ENCODE results near the gene NCKAP5. TPM values are rescaled to one million over a fixed set of nuclear protein-coding genes. Genes with fewer than 3 reads are reported as not detected.

Gene NCKAP5
- total RNA-seq (not detected in 2 replicates), polyA plus RNA-seq (not detected in 2 replicates), polyA minus RNA-seq (0.14 and 0.26 TPM in 2 replicates)
- 0.19 TPM for total RNA-seq (2013)

DNA sequence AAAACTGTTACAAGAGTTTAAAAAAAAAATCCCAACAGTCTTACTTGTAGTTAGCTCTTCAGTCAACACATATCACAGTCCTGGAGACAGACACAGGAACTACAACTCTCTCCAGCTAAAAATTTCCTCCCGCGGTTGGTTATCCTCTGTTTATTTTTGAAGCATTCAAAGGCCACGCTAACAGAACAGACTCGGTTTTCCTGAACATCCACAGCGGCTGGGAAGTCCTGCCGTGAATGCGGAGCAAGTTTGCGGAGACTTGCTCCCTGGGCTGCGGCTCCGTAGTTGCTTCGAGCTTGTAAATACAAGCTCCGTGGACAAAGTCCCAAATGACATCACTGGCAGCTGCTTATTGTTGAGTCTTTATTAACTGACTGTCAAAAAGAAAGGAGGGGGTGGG lies at the start of gene NCKAP5:
Gene NCKAP5, minus strand, starts transcription at position 292 of the 400 bp plus-strand sequence. CDS start 50,937 bp downstream, outside the sequence.
- Mint-ChIP-seq H3K27me3 (peaks cover 55% of the 10 kb centered on the region), H3K4me3 (no peak within 1 kb of the TSS), H3K27ac (no peak within 1 kb of the TSS), H3K9me3 (ENCODE audit: insufficient read depth) (no peaks in the 10 kb centered on the region), H3K4me1 (no peaks in the 10 kb centered on the region)
- peaks cover 0 to 8% (median 3%) of the 10 kb centered on the region in 4 experiments for H3K27me3 ChIP-seq (replicated peaks in 1 of 4; ENCODE audit: control extremely low read depth in 1 of 4, control insufficient read depth in 3 of 4, insufficient read depth in 4 of 4, low read length in 3 of 4)
- no peaks in the 10 kb centered on the region for H3K79me2 ChIP-seq (ENCODE audit: control insufficient read depth, insufficient read depth, low read length)
- H3K27ac ChIP-seq (ENCODE audit: low read length in 2 of 2): no peak within 1 kb of the TSS
- intact Hi-C loops (cut with micrococcal nuclease): no loop called here
- ATAC-seq (ENCODE audit: low read depth) (no peak), DNase-seq (no peak)
- H3K4me3 ChIP-seq (ENCODE audit: control extremely low read depth in 1 of 5, extremely low read depth in 1 of 5, insufficient read depth in 1 of 5, low read depth in 2 of 5, low read length in 4 of 5): no peak within 1 kb of the TSS
- H2AFZ ChIP-seq (ENCODE audit: insufficient read depth, low read depth, low read length, poor library complexity, severe bottlenecking): no peak within 1 kb of the TSS
- no peak within 1 kb of the TSS for H3K9ac ChIP-seq (ENCODE audit: low read length)
- no peak within 1 kb of the TSS for H3K4me2 ChIP-seq (replicated peaks; ENCODE audit: low read depth, low read length, poor library complexity, severe bottlenecking)
- no peaks in the 10 kb centered on the region for H3K9me3 ChIP-seq (ENCODE audit: control extremely low read depth in 1 of 3, control insufficient read depth in 2 of 3, insufficient read depth in 1 of 3, low read length in 2 of 3)
- 8% methylated on average over 12 of the region's 12 CpGs for WGBS (ENCODE audit: insufficient coverage)
- no peak for TF ChIP-seq EZH2 (IDR thresholded peaks at IDR 0.05; ENCODE audit: borderline replicate concordance, insufficient read depth, low read depth, low read length, poor library complexity, severe bottlenecking)
- TF ChIP-seq, protein P1, sequence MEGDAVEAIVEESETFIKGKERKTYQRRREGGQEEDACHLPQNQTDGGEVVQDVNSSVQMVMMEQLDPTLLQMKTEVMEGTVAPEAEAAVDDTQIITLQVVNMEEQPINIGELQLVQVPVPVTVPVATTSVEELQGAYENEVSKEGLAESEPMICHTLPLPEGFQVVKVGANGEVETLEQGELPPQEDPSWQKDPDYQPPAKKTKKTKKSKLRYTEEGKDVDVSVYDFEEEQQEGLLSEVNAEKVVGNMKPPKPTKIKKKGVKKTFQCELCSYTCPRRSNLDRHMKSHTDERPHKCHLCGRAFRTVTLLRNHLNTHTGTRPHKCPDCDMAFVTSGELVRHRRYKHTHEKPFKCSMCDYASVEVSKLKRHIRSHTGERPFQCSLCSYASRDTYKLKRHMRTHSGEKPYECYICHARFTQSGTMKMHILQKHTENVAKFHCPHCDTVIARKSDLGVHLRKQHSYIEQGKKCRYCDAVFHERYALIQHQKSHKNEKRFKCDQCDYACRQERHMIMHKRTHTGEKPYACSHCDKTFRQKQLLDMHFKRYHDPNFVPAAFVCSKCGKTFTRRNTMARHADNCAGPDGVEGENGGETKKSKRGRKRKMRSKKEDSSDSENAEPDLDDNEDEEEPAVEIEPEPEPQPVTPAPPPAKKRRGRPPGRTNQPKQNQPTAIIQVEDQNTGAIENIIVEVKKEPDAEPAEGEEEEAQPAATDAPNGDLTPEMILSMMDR (IDR thresholded peaks at IDR 0.05): no peak
- no peaks in the 10 kb centered on the region for H4K20me1 ChIP-seq (ENCODE audit: control insufficient read depth, insufficient read depth, low read length, poor library complexity, severe bottlenecking)
- ChIA-PET CTCF (no interaction called here), POLR2A (no interaction called here)
- H3K36me3 ChIP-seq (replicated peaks in 1 of 2; ENCODE audit: control extremely low read depth in 1 of 2, control insufficient read depth in 1 of 2, extremely low read depth in 1 of 2, insufficient read depth in 2 of 2, low read length in 1 of 2): no peaks in the 10 kb centered on the region
- H3K4me1 ChIP-seq (ENCODE audit: control insufficient read depth in 2 of 2, insufficient read depth in 2 of 2, low read length in 2 of 2): no peaks in the 10 kb centered on the region

DNA sequence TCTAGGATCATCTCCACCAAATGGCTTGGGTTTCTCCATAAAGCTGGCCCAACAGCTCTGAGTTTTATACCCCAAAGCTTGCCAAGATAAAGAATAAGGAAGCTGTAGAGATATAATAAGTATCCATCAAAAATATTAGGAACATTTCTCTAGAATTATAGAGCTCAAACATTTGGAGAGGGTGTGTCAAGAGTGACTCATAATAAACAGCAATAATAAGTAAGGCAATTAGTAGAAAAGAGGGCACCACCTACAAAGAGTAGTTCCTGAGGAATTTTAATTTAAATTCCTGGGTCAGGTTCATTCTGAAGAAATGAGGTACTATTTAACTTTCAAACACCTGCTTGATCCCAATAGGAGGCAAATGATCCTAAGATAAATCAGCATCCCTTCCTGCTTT lies 41.4 kb upstream of the NCKAP5 start:
- no peak for DNase-seq
- H3K4me2 ChIP-seq (replicated peaks; ENCODE audit: low read depth, low read length, poor library complexity, severe bottlenecking): no peak overlapping the region
- H3K9ac ChIP-seq (ENCODE audit: low read length): no peak overlapping the region
- no peak overlapping the region for H3K4me3 Mint-ChIP-seq
- no peak overlapping the region for H3K4me3 ChIP-seq (ENCODE audit: control extremely low read depth in 1 of 5, extremely low read depth in 1 of 5, insufficient read depth in 1 of 5, low read depth in 2 of 5, low read length in 4 of 5)
- no peaks in the 10 kb centered on the region for H4K20me1 ChIP-seq (ENCODE audit: control insufficient read depth, insufficient read depth, low read length, poor library complexity, severe bottlenecking)
- no peak overlapping the region for H2AFZ ChIP-seq (ENCODE audit: insufficient read depth, low read depth, low read length, poor library complexity, severe bottlenecking)
- H3K27me3 Mint-ChIP-seq: peaks cover 18% of the 10 kb centered on the region
- no peaks in the 10 kb centered on the region for H3K9me3 Mint-ChIP-seq (ENCODE audit: insufficient read depth)
- H3K36me3 ChIP-seq (replicated peaks in 1 of 2; ENCODE audit: control extremely low read depth in 1 of 2, control insufficient read depth in 1 of 2, extremely low read depth in 1 of 2, insufficient read depth in 2 of 2, low read length in 1 of 2): no peaks in the 10 kb centered on the region
- no peak for ATAC-seq (ENCODE audit: low read depth)
- no peak overlapping the region for H3K27ac Mint-ChIP-seq
- H3K27me3 ChIP-seq (replicated peaks in 1 of 4; ENCODE audit: control extremely low read depth in 1 of 4, control insufficient read depth in 3 of 4, insufficient read depth in 4 of 4, low read length in 3 of 4): peaks cover 0 to 2% (median 0%) of the 10 kb centered on the region in 4 experiments
- no peak overlapping the region for H3K27ac ChIP-seq (ENCODE audit: low read length in 2 of 2)
- TF ChIP-seq, protein P1 (IDR thresholded peaks at IDR 0.05): no peak
- no peak for TF ChIP-seq EZH2 (IDR thresholded peaks at IDR 0.05; ENCODE audit: borderline replicate concordance, insufficient read depth, low read depth, low read length, poor library complexity, severe bottlenecking)
- intact Hi-C loops (cut with micrococcal nuclease): no loop called here
- ChIA-PET POLR2A (no interaction called here), CTCF (no interaction called here)
- H3K9me3 ChIP-seq (ENCODE audit: control extremely low read depth in 1 of 3, control insufficient read depth in 2 of 3, insufficient read depth in 1 of 3, low read length in 2 of 3): peaks cover 0 to 4% (median 0%) of the 10 kb centered on the region in 3 donors
- no peaks in the 10 kb centered on the region for H3K4me1 Mint-ChIP-seq
- no peaks in the 10 kb centered on the region for H3K4me1 ChIP-seq (ENCODE audit: control insufficient read depth in 2 of 2, insufficient read depth in 2 of 2, low read length in 2 of 2)
- H3K79me2 ChIP-seq (ENCODE audit: control insufficient read depth, insufficient read depth, low read length): no peaks in the 10 kb centered on the region
